ENCODE measurements around the gene RGS19. TPM values are rescaled to one million over a fixed set of nuclear protein-coding genes. Genes with fewer than 3 reads are reported as not detected.

RGS19 gene
- total RNA-seq, 2 experiments from 2014 or later, result 84.5 to 119 TPM

DNA sequence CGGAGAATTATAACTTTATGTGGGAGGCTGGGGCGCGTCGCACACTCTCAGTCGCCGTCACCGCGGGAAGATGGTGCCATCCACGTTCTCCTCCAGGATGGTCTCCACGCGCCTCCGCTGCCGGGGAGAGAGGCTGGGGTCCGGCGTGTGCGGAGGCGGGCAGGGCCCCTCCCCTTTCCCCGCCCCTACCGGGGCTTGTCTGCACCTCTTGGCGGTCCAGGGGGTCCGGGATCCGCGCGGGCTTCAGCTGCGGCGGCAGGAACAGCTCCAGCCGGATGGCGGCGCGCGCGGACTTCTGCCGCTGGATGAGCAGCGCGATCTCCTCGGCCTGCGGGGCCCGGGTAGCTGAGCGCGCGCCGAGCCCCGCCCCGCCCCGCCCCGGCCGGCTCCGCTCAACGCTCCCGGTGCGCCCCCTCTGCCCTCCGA is 4.1 kb upstream of the RGS19 start:
- peaks cover 2% of the 10 kb centered on the region for H3K9me3 Mint-ChIP-seq (ENCODE audit: low read depth)
- H3K36me3 Mint-ChIP-seq, result peaks cover 4% of the 10 kb centered on the region
- ATAC-seq (peak; percentile 48), DNase-seq (peak; percentile 78)
- H3K4me3 Mint-ChIP-seq, result peak overlapping the region; percentile 58
- CTCF ChIA-PET, result interaction anchor here (0.7 to 8.4 kb wide), 17 partner anchors 12 to 587 kb away, joined by 3 to 110 read pairs (median 5); partner anchors contain the start of genes NPBWR2, PCMTD2, SAMD10 and TCEA2
- H3K27me3 Mint-ChIP-seq, result peaks cover 30% of the 10 kb centered on the region
- peaks cover 22% of the 10 kb centered on the region for H3K4me1 Mint-ChIP-seq
- H3K27ac Mint-ChIP-seq, result no peak overlapping the region

DNA sequence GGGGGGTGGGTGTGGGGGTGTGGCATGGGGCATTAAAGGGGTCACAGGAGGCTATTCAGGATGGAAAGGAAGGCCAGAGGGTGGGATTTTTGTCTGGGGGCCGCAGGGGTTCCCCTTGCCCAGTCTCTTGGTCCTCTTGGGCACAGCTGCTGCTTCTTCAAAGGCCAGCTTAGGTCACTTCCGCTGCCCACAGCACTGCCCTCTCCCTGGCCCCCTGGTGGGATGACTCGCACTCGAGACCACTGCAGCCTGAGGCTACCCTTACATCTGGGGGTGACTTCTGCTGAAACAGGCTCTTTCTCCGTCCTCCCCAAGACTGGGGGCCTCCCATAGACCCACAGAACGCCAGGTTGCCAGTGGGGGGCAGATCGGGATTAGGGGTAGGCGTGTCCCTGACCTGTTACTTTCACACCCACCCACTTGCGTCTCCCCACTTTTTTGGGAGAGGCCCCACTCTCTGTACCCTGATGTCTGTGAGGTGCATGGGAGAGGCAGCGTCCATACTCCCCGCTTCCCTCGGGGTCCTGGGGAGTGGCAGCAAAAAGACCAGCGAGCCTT is 3.6 kb upstream of the RGS19 start:
- Mint-ChIP-seq H3K27ac (no peak overlapping the region), H3K9me3 (ENCODE audit: low read depth) (peaks cover 2% of the 10 kb centered on the region), H3K27me3 (peaks cover 30% of the 10 kb centered on the region), H3K36me3 (peaks cover 5% of the 10 kb centered on the region), H3K4me1 (peaks cover 22% of the 10 kb centered on the region), H3K4me3 (peak overlapping the region; percentile 58)
- DNase-seq (no peak), ATAC-seq (no peak)
- CTCF ChIA-PET, result interaction anchor here (1.0 to 8.4 kb wide), 15 partner anchors 13 to 587 kb away, joined by 3 to 110 read pairs (median 5); partner anchors contain the start of genes NPBWR2, PCMTD2, SAMD10 and TCEA2

DNA sequence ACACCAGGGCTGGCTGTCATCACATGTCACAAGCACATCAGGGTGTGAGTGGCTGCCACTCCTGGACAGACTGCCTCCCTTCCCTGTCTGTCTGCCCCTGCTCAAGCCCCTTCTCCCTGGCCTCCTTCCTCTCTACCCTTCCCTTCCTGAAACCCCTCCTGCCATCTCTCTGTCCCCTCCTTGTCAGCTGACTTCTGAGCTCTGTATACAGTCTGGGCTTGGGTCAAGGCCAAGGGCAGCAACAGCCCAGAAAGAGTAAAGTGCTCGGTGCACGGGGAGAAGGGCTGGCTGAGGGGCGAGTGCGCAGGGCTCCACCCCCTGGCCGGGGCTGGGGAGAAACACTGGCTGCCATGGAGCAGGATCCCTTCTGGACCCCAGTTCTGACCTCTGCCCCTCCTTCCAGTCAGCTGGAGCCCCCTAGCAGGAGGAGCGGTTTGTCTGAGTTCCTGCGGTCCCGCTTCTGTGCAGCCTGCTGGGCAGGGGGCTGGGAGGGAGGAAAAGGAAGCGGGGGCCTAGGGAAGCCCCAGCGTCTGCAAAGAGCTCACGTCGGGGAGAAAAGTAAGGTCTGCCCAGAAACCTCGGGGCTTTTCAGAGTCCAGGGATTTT is 2.9 kb upstream of the RGS19 start:
- ATAC-seq (no peak), DNase-seq (no peak)
- Mint-ChIP-seq H3K36me3 (peaks cover 9% of the 10 kb centered on the region), H3K27me3 (peaks cover 30% of the 10 kb centered on the region), H3K9me3 (ENCODE audit: low read depth) (peaks cover 2% of the 10 kb centered on the region), H3K27ac (no peak overlapping the region), H3K4me3 (no peak overlapping the region), H3K4me1 (peaks cover 23% of the 10 kb centered on the region)
- CTCF ChIA-PET, result interaction anchor here (1.4 to 8.4 kb wide), 4 partner anchors 39 to 102 kb away, joined by 3 to 110 read pairs (median 18); no protein-coding TSS in a partner anchor

DNA sequence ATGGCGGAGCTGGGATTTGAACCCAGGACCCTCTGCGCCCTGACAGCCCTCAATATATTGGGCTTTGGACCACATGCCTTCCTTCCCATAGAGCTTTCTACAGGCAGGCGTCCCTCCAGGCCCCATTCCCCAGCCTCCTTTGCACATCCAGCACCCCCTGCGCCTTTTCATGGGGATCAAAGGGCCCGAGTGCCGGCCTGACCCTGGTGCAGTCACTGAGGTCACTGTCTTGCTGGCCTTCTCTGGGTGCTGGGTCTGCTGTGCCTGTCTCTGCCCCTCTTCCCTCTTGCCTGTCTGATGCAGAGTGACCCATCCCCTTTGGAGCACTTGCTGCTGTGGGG is 2.3 kb upstream of the RGS19 start:
- H3K27me3 Mint-ChIP-seq, result peaks cover 30% of the 10 kb centered on the region
- peaks cover 10% of the 10 kb centered on the region for H3K36me3 Mint-ChIP-seq
- DNase-seq (no peak), ATAC-seq (no peak)
- no peak overlapping the region for H3K27ac Mint-ChIP-seq
- CTCF ChIA-PET, result interaction anchor here (1.4 to 8.4 kb wide), 5 partner anchors 14 to 101 kb away, joined by 3 to 110 read pairs (median 35); no protein-coding TSS in a partner anchor
- H3K4me3 Mint-ChIP-seq, result no peak overlapping the region
- H3K9me3 Mint-ChIP-seq (ENCODE audit: low read depth), result peaks cover under 1% of the 10 kb centered on the region
- peaks cover 26% of the 10 kb centered on the region for H3K4me1 Mint-ChIP-seq

DNA sequence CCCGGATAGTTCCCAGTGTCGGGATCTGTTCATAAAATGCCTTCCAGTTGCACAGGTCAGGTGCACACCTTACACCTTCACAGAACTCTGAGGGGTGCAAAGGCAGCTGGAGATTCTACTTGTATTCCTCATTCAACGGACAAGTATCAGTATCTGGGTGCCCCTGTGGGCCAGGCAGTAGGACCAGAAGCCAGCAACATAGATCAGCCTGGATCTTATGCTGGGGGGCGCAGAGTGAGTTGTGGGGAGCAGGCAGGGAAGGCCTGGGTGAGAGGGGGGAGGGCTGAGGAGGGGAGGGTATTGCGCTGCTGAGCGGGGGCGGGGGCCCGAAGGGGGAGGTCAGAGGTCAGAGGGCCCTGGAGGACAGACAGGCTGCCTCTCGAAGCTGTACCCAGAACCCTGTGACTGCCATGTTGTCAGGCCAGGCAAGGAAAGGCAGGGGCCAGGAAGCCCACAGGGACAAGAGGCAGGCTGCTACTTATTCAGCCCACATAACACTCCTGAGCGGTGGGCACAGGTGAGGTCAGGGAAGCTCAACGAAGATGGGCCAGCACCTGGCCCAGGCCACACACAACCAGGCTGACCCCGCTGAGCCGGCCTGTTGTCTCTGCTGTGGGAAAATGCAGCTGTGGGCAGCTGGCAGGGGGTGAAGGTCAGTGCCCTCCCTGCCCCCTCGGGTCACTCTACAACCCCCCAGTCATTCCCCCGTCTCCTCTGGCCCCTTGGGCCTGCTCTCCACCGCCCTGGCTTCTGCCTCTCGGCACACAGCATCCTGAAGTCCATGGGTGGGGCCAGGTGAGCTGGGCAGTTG is 1.7 kb upstream of the RGS19 start:
- no peaks in the 10 kb centered on the region for H3K9me3 Mint-ChIP-seq (ENCODE audit: low read depth)

DNA sequence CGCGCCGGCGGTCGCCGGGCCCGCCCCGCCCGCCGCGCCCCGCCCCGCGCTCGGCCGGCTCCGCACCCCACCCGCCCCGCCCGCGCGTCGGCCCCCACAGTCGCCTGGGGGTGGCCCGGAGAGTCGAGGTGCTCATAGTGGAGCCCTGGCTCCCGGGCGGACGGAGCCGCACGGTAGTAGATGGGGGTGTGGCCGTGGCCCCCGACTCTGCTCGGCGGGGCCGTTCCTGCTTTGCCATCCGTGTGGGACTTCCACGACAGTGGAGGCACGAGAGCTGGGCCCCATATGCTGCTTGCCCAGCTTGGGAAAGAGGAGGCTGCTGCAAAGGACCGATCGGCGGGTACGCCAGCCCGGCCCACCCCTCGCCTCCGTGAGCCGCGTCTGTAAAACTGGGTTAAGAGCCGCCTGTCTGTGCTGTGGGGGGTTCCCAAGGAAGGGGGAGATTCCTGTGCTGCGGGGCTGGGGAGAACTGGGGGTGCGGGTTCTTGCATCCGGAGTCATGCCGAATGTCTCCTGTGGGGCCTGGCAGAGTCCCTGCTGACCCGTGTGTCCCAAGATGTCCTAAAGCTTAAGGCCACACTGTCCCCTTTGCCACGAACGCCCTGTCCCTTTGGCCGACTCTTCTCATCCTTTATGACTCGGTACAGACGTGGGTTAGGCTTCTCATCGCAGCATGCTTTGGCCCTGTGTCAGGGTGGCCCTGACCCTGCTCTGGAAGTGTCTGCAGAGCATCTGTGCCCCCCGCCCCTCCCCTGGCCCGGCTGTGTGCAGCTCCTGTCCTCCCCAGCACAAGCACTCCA is 895 bp upstream of the RGS19 start, which contains the start of gene OPRL1:
TSS of gene OPRL1 (plus strand) at position 70 of the 800 bp plus-strand sequence. CDS start 12,639 bp downstream, outside the sequence.
- CTCF ChIA-PET, result interaction anchor here (0.9 to 8.4 kb wide), 10 partner anchors 13 to 543 kb away, joined by 3 to 110 read pairs (median 6); partner anchors contain the start of genes PRPF6 and PTK6
- Mint-ChIP-seq H3K36me3 (peaks cover 13% of the 10 kb centered on the region), H3K9me3 (ENCODE audit: low read depth) (no peaks in the 10 kb centered on the region), H3K27me3 (peaks cover 17% of the 10 kb centered on the region), H3K4me3 (peak within 1 kb of the TSS; percentile 87), H3K27ac (peak within 1 kb of the TSS; percentile 88), H3K4me1 (peaks cover 38% of the 10 kb centered on the region)
- DNase-seq (no peak), ATAC-seq (peak; percentile 8)

More for the DNA sequence above, 1.7 kb upstream of the RGS19 start:
- no peak for ATAC-seq
- Mint-ChIP-seq H3K27ac (peak overlapping the region; percentile 62), H3K4me1 (peaks cover 31% of the 10 kb centered on the region), H3K4me3 (peak overlapping the region; percentile 67), H3K36me3 (peaks cover 10% of the 10 kb centered on the region), H3K27me3 (peaks cover 26% of the 10 kb centered on the region)
- DNase-seq, result no peak
- CTCF ChIA-PET, result interaction anchor here (0.9 to 8.4 kb wide), 6 partner anchors 14 to 101 kb away, joined by 3 to 110 read pairs (median 19); no protein-coding TSS in a partner anchor

DNA sequence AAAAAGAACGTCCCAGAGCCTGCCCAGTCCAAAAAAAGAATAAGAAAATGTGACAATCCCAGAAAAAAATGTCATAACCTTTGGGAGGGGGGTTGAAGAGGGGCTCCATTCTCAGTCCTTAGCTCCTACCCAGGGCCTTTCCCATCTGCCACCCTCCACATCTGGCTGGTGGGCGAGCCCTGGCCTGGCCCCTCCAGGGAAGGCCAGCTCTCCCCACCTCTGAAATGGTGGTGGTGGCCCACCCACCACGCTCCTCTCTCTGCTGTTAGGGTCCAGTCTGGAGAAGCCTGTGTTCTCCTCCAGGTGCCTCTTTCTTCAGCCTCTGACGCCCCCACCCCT is 415 bp downstream of the RGS19 start:
- peaks cover 21% of the 10 kb centered on the region for H3K36me3 Mint-ChIP-seq
- CTCF ChIA-PET, result interaction anchor here (0.5 to 8.4 kb wide), 10 partner anchors 12 to 541 kb away, joined by 3 to 110 read pairs (median 7); partner anchors contain the start of genes PRPF6 and PTK6
- H3K9me3 Mint-ChIP-seq (ENCODE audit: low read depth), result no peaks in the 10 kb centered on the region
- ATAC-seq (no peak), DNase-seq (no peak)
- H3K4me3 Mint-ChIP-seq, result peak overlapping the region; percentile 87
- H3K27ac Mint-ChIP-seq, result peak overlapping the region; percentile 88
- H3K4me1 Mint-ChIP-seq, result peaks cover 41% of the 10 kb centered on the region
- H3K27me3 Mint-ChIP-seq, result peaks cover 8% of the 10 kb centered on the region

DNA sequence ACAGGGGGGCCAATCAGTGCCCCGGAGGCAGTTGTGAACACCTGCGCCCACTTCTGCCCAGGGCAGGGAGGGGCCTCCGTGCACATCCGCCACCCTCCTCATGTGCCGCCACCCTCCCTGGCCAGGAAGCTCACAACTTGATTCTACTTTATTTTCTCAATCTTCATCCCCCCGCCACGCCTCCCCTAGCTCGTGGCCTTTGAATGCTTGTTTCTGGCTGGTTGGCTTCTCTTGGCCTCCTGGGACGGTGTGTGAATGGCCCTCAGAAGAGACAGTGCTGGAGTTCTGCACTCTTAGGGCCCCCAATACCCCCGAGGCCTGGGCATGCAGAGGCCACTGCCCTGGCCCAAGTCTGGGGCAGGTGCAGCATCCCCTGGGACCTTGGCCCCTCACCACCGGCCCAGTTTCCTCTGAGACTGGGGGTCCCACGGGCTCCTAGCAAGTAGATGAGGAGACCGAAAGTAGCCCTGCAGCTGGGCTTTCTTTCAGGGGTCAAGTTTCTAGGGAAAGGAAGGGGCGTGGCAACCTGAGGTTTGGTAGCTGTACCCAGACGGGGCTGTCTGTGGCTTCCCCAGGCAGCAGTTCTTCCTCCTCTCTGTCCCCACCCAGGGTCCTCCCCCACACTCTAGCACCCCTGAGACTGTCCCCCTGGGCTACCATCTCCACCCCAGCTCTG is 1.3 kb downstream of the RGS19 start:
- peaks cover 43% of the 10 kb centered on the region for H3K4me1 Mint-ChIP-seq
- peak overlapping the region; percentile 88 for H3K27ac Mint-ChIP-seq
- DNase-seq (peak; percentile 89), ATAC-seq (peak; percentile 59)
- H3K4me3 Mint-ChIP-seq, result peak overlapping the region; percentile 87
- H3K27me3 Mint-ChIP-seq, result peaks cover 6% of the 10 kb centered on the region
- H3K36me3 Mint-ChIP-seq, result peaks cover 24% of the 10 kb centered on the region
- CTCF ChIA-PET, result interaction anchor here (0.7 to 8.4 kb wide), 11 partner anchors 8 to 541 kb away, joined by 3 to 110 read pairs (median 5); partner anchors contain the start of genes LIME1, PRPF6 and PTK6
- H3K9me3 Mint-ChIP-seq (ENCODE audit: low read depth), result no peaks in the 10 kb centered on the region

DNA sequence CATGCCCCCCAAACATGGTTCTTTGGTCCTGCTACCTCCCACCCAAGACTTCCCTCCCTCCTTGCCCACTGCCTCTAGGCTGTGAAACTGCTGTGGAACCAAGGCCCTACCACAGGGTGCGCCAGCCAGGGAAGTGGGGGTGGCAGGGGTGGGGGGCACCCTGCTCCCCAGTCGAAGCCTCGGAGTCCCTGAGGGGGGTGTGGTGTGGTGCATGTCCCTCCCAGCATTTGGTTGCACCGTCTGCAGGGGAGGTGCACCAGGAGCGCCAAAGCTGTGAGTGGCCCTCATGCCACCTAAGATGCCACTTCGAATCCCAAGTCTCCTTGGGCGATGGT is 1.8 kb downstream of the RGS19 start:
- peak overlapping the region; percentile 87 for H3K4me3 Mint-ChIP-seq
- peaks cover 24% of the 10 kb centered on the region for H3K36me3 Mint-ChIP-seq
- H3K4me1 Mint-ChIP-seq, result peaks cover 43% of the 10 kb centered on the region
- no peak for ATAC-seq
- peaks cover 4% of the 10 kb centered on the region for H3K27me3 Mint-ChIP-seq
- H3K9me3 Mint-ChIP-seq (ENCODE audit: low read depth), result no peaks in the 10 kb centered on the region
- DNase-seq, result no peak
- CTCF ChIA-PET, result interaction anchor here (0.7 to 8.4 kb wide), 10 partner anchors 9 to 341 kb away, joined by 3 to 110 read pairs (median 6); partner anchors contain the start of genes LIME1 and PRPF6
- peak overlapping the region; percentile 88 for H3K27ac Mint-ChIP-seq

DNA sequence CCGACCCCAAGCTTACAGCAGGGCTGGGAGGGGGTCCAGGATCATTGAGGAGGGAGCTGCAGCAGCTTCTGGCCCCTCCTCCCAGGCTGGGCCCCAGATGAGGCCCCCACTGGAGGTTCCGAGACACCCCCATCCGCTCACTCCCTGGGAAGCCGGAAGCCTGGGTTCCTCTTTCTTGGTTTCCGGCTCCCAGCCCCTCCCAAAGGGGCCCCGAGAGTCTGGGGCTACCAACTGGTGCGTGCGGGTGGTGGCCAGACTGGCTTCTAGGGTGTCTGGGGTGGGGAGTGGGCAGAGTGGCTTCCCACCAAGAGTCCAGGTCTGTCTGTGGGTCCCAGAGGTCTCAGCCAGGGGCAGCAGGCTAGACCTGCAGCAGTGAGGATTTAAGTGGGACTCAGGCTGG is 2.2 kb downstream of the RGS19 start:
- DNase-seq (peak; percentile 79), ATAC-seq (peak; percentile 9)

DNA sequence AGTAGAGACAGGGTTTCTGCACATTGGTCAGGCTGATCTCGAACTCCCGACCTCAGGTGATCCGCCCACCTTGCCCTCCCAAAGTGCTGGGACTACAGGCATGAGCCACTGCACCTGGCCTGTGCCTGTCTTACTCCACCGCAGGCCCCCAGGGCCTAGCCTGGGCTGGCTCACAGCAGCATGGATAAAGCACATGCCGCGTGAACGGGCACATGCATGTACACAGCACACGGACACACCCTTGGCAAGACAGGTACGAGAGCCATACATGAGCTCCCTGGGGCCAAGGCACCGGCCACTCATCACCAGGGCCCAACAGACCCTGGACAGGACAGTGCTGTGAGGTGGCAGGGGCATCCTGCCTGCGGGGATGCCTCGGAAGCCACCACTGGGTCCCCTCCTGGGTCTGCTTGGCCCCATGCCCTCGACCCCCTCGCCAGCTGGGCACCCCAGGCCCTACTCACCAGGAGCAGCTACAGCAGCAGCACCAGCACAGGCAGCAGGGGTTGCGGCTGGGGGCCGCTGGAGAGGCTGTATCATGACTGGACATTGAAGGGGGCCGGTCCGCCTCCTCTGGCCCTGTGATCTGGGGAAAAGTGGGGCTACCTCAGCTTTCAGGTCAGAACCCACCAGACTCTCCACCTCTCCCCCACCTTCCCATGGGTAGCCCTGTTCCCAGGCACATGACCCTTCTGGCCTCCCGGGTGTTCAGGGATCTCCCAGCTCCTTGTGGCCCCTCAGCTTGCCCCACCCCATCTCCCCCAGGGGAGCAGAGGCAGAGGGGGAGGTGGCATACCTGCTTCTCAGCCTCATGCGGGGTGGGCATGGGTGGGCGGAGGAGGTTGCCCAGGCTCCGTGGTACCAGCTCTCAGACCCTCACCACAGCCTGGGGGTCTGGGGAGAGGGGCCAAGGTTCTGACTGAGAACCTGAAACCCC is 3.0 kb downstream of the RGS19 start:
- ATAC-seq (no peak), DNase-seq (no peak)
- Mint-ChIP-seq H3K4me1 (peaks cover 41% of the 10 kb centered on the region), H3K27me3 (no peaks in the 10 kb centered on the region), H3K4me3 (peak overlapping the region; percentile 87), H3K9me3 (ENCODE audit: low read depth) (no peaks in the 10 kb centered on the region), H3K36me3 (peaks cover 26% of the 10 kb centered on the region), H3K27ac (peak overlapping the region; percentile 88)
- CTCF ChIA-PET, result interaction anchor here (0.7 to 6.6 kb wide), 4 partner anchors 9 to 349 kb away, joined by 3 to 63 read pairs (median 6); no protein-coding TSS in a partner anchor

More for the DNA sequence above, 2.2 kb downstream of the RGS19 start:
- Mint-ChIP-seq H3K27ac (peak overlapping the region; percentile 88), H3K36me3 (peaks cover 26% of the 10 kb centered on the region), H3K4me1 (peaks cover 43% of the 10 kb centered on the region), H3K27me3 (peaks cover 4% of the 10 kb centered on the region), H3K4me3 (peak overlapping the region; percentile 87), H3K9me3 (ENCODE audit: low read depth) (no peaks in the 10 kb centered on the region)
- CTCF ChIA-PET, result interaction anchor here (6.6 kb wide), 1 partner anchor 10 kb away, joined by 63 read pairs; no protein-coding TSS in a partner anchor
